ENCODE data around the gene CBX4.

The CBX4 gene

GRCh38 chr17:79822583-79823124 lies 16.6 kb downstream of the CBX4 start:
- H3K36me3 Mint-ChIP-seq, result no peaks in the 10 kb centered on the region
- no peak for DNase-seq
- no peaks in the 10 kb centered on the region for H3K9me3 Mint-ChIP-seq
- H3K4me1 Mint-ChIP-seq, result peaks cover 23% of the 10 kb centered on the region
- CTCF ChIA-PET, result interaction anchor here (1.0 kb wide), 2 partner anchors 18 to 23 kb away, joined by 3 read pairs; no protein-coding TSS in a partner anchor
- H3K27ac Mint-ChIP-seq, result no peak overlapping the region
- peaks cover 84% of the 10 kb centered on the region for H3K27me3 Mint-ChIP-seq
- no peak overlapping the region for H3K4me3 Mint-ChIP-seq

- peaks cover 92% of the 10 kb centered on the region for H3K27me3 Mint-ChIP-seq
These were observed 17.7 kb downstream of the CBX4 start for GRCh38 chr17:79821331-79822095.

GRCh38 chr17:79820959-79821330 lies 18.3 kb downstream of the CBX4 start:
- Mint-ChIP-seq H3K27ac (no peak overlapping the region), H3K4me1 (peaks cover 9% of the 10 kb centered on the region), H3K27me3 (peaks cover 92% of the 10 kb centered on the region), H3K36me3 (no peaks in the 10 kb centered on the region), H3K9me3 (no peaks in the 10 kb centered on the region), H3K4me3 (no peak overlapping the region)
- DNase-seq, result no peak
- CTCF ChIA-PET, result interaction anchor here (0.9 kb wide), 1 partner anchor 14 kb away, joined by 5 read pairs; no protein-coding TSS in a partner anchor

More at GRCh38 chr17:79821331-79822095, 17.7 kb downstream of the CBX4 start:
- CTCF ChIA-PET, result interaction anchor here (0.7 to 1.0 kb wide), 4 partner anchors 14 to 799 kb away, joined by 3 to 5 read pairs (median 3); no protein-coding TSS in a partner anchor
- H3K27ac Mint-ChIP-seq, result peak overlapping the region; percentile 55
- DNase-seq, result no peak
- no peaks in the 10 kb centered on the region for H3K36me3 Mint-ChIP-seq
- H3K9me3 Mint-ChIP-seq, result no peaks in the 10 kb centered on the region
- H3K4me1 Mint-ChIP-seq, result peaks cover 11% of the 10 kb centered on the region
- H3K4me3 Mint-ChIP-seq, result no peak overlapping the region

GRCh38 chr17:79819534-79820276 lies 19.5 kb downstream of the CBX4 start:
- Mint-ChIP-seq H3K36me3 (no peaks in the 10 kb centered on the region), H3K4me3 (no peak overlapping the region), H3K4me1 (peaks cover 4% of the 10 kb centered on the region), H3K27me3 (peaks cover 95% of the 10 kb centered on the region), H3K9me3 (no peaks in the 10 kb centered on the region), H3K27ac (no peak overlapping the region)
- no peak for DNase-seq
- CTCF ChIA-PET, result interaction anchor here (1.5 to 2.0 kb wide), 2 partner anchors 9 to 16 kb away, joined by 5 read pairs; no protein-coding TSS in a partner anchor

- H3K4me1 Mint-ChIP-seq, result peaks cover 9% of the 10 kb centered on the region
- peaks cover 96% of the 10 kb centered on the region for H3K27me3 Mint-ChIP-seq
- CTCF ChIA-PET, result interaction anchor here (1.5 to 2.0 kb wide), 3 partner anchors 9 to 22 kb away, joined by 5 read pairs; partner anchors contain the start of gene CBX8
- H3K4me3 Mint-ChIP-seq, result no peak overlapping the region
- no peak for DNase-seq
- no peak overlapping the region for H3K27ac Mint-ChIP-seq
- no peaks in the 10 kb centered on the region for H3K9me3 Mint-ChIP-seq
- H3K36me3 Mint-ChIP-seq, result no peaks in the 10 kb centered on the region
These were observed 20.2 kb downstream of the CBX4 start for GRCh38 chr17:79819085-79819484.

- H3K4me3 Mint-ChIP-seq, result no peak overlapping the region
- no peak for DNase-seq
- no peaks in the 10 kb centered on the region for H3K9me3 Mint-ChIP-seq
- H3K27me3 Mint-ChIP-seq, result peaks cover 95% of the 10 kb centered on the region
- H3K36me3 Mint-ChIP-seq, result no peaks in the 10 kb centered on the region
- H3K4me1 Mint-ChIP-seq, result peaks cover 9% of the 10 kb centered on the region
- CTCF ChIA-PET, result interaction anchor here (0.6 to 2.5 kb wide), 9 partner anchors 8 to 73 kb away, joined by 3 to 9 read pairs (median 4); partner anchors contain the start of gene CBX8
- H3K27ac Mint-ChIP-seq, result no peak overlapping the region
These were observed 21.0 kb downstream of the CBX4 start for GRCh38 chr17:79818026-79818758.

- H3K36me3 Mint-ChIP-seq, result no peaks in the 10 kb centered on the region
- H3K27ac Mint-ChIP-seq, result peak overlapping the region; percentile 78
- no peak overlapping the region for H3K4me3 Mint-ChIP-seq
- peaks cover 95% of the 10 kb centered on the region for H3K27me3 Mint-ChIP-seq
- no peaks in the 10 kb centered on the region for H3K9me3 Mint-ChIP-seq
- CTCF ChIA-PET, result interaction anchor here (2.5 kb wide), 1 partner anchor 19 kb away, joined by 9 read pairs; no protein-coding TSS in a partner anchor
- H3K4me1 Mint-ChIP-seq, result peaks cover 21% of the 10 kb centered on the region
- no peak for DNase-seq
These were observed 23.3 kb downstream of the CBX4 start for GRCh38 chr17:79815836-79816461.

GRCh38 chr17:79814974-79815835 lies 24.0 kb downstream of the CBX4 start:
- Mint-ChIP-seq H3K27ac (no peak overlapping the region), H3K4me1 (peaks cover 26% of the 10 kb centered on the region), H3K27me3 (peaks cover 95% of the 10 kb centered on the region), H3K4me3 (no peak overlapping the region), H3K36me3 (no peaks in the 10 kb centered on the region), H3K9me3 (no peaks in the 10 kb centered on the region)
- DNase-seq, result no peak
- CTCF ChIA-PET, result interaction anchor here (1.3 kb wide), 1 partner anchor 28 kb away, joined by 3 read pairs; no protein-coding TSS in a partner anchor

- peaks cover 30% of the 10 kb centered on the region for H3K4me1 Mint-ChIP-seq
- H3K27me3 Mint-ChIP-seq, result peaks cover 95% of the 10 kb centered on the region
- peak overlapping the region; percentile 47 for H3K4me3 Mint-ChIP-seq
- no peak for DNase-seq
- H3K27ac Mint-ChIP-seq, result no peak overlapping the region
- no peaks in the 10 kb centered on the region for H3K36me3 Mint-ChIP-seq
- CTCF ChIA-PET, result interaction anchor here (1.3 to 1.9 kb wide), 2 partner anchors 25 to 29 kb away, joined by 3 to 5 read pairs; no protein-coding TSS in a partner anchor
- no peaks in the 10 kb centered on the region for H3K9me3 Mint-ChIP-seq
These were observed 24.9 kb downstream of the CBX4 start for GRCh38 chr17:79814127-79814973.

GRCh38 chr17:79813297-79814126 lies 25.7 kb downstream of the CBX4 start:
- DNase-seq, result no peak
- Mint-ChIP-seq H3K4me1 (peaks cover 37% of the 10 kb centered on the region), H3K27me3 (peaks cover 95% of the 10 kb centered on the region), H3K9me3 (no peaks in the 10 kb centered on the region), H3K36me3 (no peaks in the 10 kb centered on the region), H3K4me3 (no peak overlapping the region), H3K27ac (no peak overlapping the region)
- CTCF ChIA-PET, result interaction anchor here (1.9 to 3.8 kb wide), 3 partner anchors 12 to 28 kb away, joined by 5 to 27 read pairs (median 6); partner anchors contain the start of gene CBX4
